ENCODE results near the gene CYB5R3. TPM values are rescaled to one million over a fixed set of nuclear protein-coding genes. Genes with fewer than 3 reads are reported as not detected.

CYB5R3 gene
- polyA plus RNA-seq, 2 of the 4 experiments (the other 2 are of a cell fraction) = 30.8 to 51.8 TPM

- no peak for DNase-seq (ENCODE audit: low read depth in 1 of 2, low spot score in 1 of 2)
- peaks cover 10% of the 10 kb centered on the region; the same call in 2 of the 3 replicates for H3K4me1 ChIP-seq
- ChIA-PET POLR2A (interaction anchor here (0.9 kb wide), 1 partner anchor 9 kb away, joined by 3 read pairs; no protein-coding TSS in a partner anchor), CTCF (interaction anchor here (1.1 kb wide), 1 partner anchor 465 kb away, joined by 3 read pairs; no protein-coding TSS in a partner anchor)
- FAIRE-seq = no peak
- ATAC-seq = no peak
- TF ChIP-seq POLR2AphosphoS2 (conservative IDR thresholded peaks at IDR 0.05; ENCODE audit: low read length) = no peak
- TF ChIP-seq RARB (CRISPR knock-in tag; IDR thresholded peaks at IDR 0.05) = no peak
- TF ChIP-seq BCL3 (IDR thresholded peaks at IDR 0.05) = no peak
- TF ChIP-seq ZSCAN20 (CRISPR knock-in tag; IDR thresholded peaks at IDR 0.05) = no peak
- no peak for TF ChIP-seq HMGXB4 (CRISPR knock-in tag; IDR thresholded peaks at IDR 0.05; ENCODE audit: borderline replicate concordance)
- TF ChIP-seq RAD21 (conservative IDR thresholded peaks at IDR 0.05 in 1 of 2, IDR thresholded peaks at IDR 0.05 in 1 of 2) = no peak
- no peak for TF ChIP-seq SREBF2 (IDR thresholded peaks at IDR 0.05)
- no peak for TF ChIP-seq POLR2A (IDR thresholded peaks at IDR 0.05; ENCODE audit: low read length)
- TF ChIP-seq ESRRA (IDR thresholded peaks at IDR 0.05; ENCODE audit: borderline replicate concordance, low read length) = no peak
- no peak for TF ChIP-seq GATA3 (IDR thresholded peaks at IDR 0.05; ENCODE audit: borderline replicate concordance)
- no peak for TF ChIP-seq JUNB (IDR thresholded peaks at IDR 0.05)
- no peak for TF ChIP-seq HES2 (IDR thresholded peaks at IDR 0.05)
- TF ChIP-seq HDAC2 (IDR thresholded peaks at IDR 0.05) = no peak
- no peak for TF ChIP-seq SMC3 (IDR thresholded peaks at IDR 0.05)
- no peak for TF ChIP-seq EHMT2 (IDR thresholded peaks at IDR 0.05; ENCODE audit: low read depth)
- no peak for TF ChIP-seq HOXB5 (CRISPR knock-in tag; IDR thresholded peaks at IDR 0.05)
- no peak for TF ChIP-seq NR3C1 (IDR thresholded peaks at IDR 0.05)
- TF ChIP-seq HOXB13 (CRISPR knock-in tag; IDR thresholded peaks at IDR 0.05; ENCODE audit: low read depth) = no peak
- TF ChIP-seq FOSB (CRISPR knock-in tag; IDR thresholded peaks at IDR 0.05) = no peak
- TF ChIP-seq MAFK (IDR thresholded peaks at IDR 0.05; ENCODE audit: partially characterized antibody) = no peak
- H3K4me2 ChIP-seq = no peak overlapping the region
- H3K4me3 ChIP-seq = no peak overlapping the region
- no peaks in the 10 kb centered on the region for H3K9me3 ChIP-seq
- H3K27ac ChIP-seq = 0 out of 6 replicates have a peak overlapping the region, but pooled peaks of 1 of the 2 experiments have one; percentile 27
- 94% methylated on average over 4 of the region's 12 CpGs for WGBS (ENCODE audit: missing lambda C conversion rate)
Observed at GRCh38 chr22:42624551-42625106, 24.6 kb downstream of the CYB5R3 start.

GRCh38 chr22:42623756-42624441 is 25.3 kb downstream of the CYB5R3 start:
- H3K4me1 ChIP-seq = peaks cover 10% of the 10 kb centered on the region; the same call in 2 of the 3 replicates
- ATAC-seq (no peak), DNase-seq (ENCODE audit: low read depth in 1 of 2, low spot score in 1 of 2) (no peak), FAIRE-seq (no peak)
- no peak overlapping the region for H3K4me3 ChIP-seq
- ChIA-PET POLR2A (interaction anchor here (0.9 to 1.0 kb wide), 2 partner anchors 8 to 25 kb away, joined by 3 to 5 read pairs; partner anchors contain the start of gene CYB5R3), CTCF (interaction anchor here (0.6 to 4.3 kb wide), 3 partner anchors 9 to 466 kb away, joined by 3 to 42 read pairs (median 3); no protein-coding TSS in a partner anchor)
- no peak overlapping the region for H3K4me2 ChIP-seq
- H3K9me3 ChIP-seq = no peaks in the 10 kb centered on the region
- H3K27ac ChIP-seq = no peak overlapping the region
- WGBS (ENCODE audit: missing lambda C conversion rate) = 89% methylated on average over 25 of the region's 29 CpGs
- TF ChIP-seq KDM1A (IDR thresholded peaks at IDR 0.05; ENCODE audit: low read depth) (no peak), BCL3 (IDR thresholded peaks at IDR 0.05) (no peak), HEYL (CRISPR knock-in tag; IDR thresholded peaks at IDR 0.05) (no peak), CBX8 (IDR thresholded peaks at IDR 0.05) (no peak), RCOR1 (IDR thresholded peaks at IDR 0.05; ENCODE audit: low read depth, low read length) (no peak), CBX2 (IDR thresholded peaks at IDR 0.05; ENCODE audit: borderline replicate concordance, low read depth) (no peak), HES2 (IDR thresholded peaks at IDR 0.05) (no peak), CHD2 (IDR thresholded peaks at IDR 0.05; ENCODE audit: low read length, partially characterized antibody) (no peak), HMGXB4 (CRISPR knock-in tag; IDR thresholded peaks at IDR 0.05; ENCODE audit: borderline replicate concordance) (no peak), GATA3 (IDR thresholded peaks at IDR 0.05; ENCODE audit: borderline replicate concordance) (no peak), MYC (IDR thresholded peaks at IDR 0.05; ENCODE audit: borderline replicate concordance, low read length) (no peak), HOXB5 (CRISPR knock-in tag; IDR thresholded peaks at IDR 0.05) (no peak), POLR2A (IDR thresholded peaks at IDR 0.05; ENCODE audit: low read length) (no peak), NFE2L2 (conservative IDR thresholded peaks at IDR 0.05; ENCODE audit: low read length) (no peak), PHF8 (IDR thresholded peaks at IDR 0.05; ENCODE audit: borderline replicate concordance, low read depth) (no peak), CHD4 (IDR thresholded peaks at IDR 0.05; ENCODE audit: borderline replicate concordance) (no peak), BHLHE40 (IDR thresholded peaks at IDR 0.05; ENCODE audit: low read depth, low read length) (no peak)
